Subcutaneous adipose tissue (tissue), 4 donors: ENCODE data around the gene NLGN3. TPM values are rescaled to one million over a fixed set of nuclear protein-coding genes. Genes with fewer than 3 reads are reported as not detected.

ENCODE experiments used
- total RNA-seq, 4 donors: library from RNA; depleted of rRNA; stranded (reverse); fragments of >200 nt; gene quantifications; one replicate each; pipeline ENCODE4 v1.1.0, GENCODE V29; 2016
- TF ChIP-seq, protein P1 (sequence below): fragments of 450-650 bp; IDR thresholded peaks from one replicate; pipeline ENCODE4 v1.5.1; 2016; ENCODE audit warnings: low read depth, mild to moderate bottlenecking, control low read depth, antibody characterized with exemption, moderate library complexity

The NLGN3 gene
- total RNA-seq, 4 donors from 2014 or later: 0.17 to 0.57 (median 0.22) TPM; not detected in 1

DNA sequence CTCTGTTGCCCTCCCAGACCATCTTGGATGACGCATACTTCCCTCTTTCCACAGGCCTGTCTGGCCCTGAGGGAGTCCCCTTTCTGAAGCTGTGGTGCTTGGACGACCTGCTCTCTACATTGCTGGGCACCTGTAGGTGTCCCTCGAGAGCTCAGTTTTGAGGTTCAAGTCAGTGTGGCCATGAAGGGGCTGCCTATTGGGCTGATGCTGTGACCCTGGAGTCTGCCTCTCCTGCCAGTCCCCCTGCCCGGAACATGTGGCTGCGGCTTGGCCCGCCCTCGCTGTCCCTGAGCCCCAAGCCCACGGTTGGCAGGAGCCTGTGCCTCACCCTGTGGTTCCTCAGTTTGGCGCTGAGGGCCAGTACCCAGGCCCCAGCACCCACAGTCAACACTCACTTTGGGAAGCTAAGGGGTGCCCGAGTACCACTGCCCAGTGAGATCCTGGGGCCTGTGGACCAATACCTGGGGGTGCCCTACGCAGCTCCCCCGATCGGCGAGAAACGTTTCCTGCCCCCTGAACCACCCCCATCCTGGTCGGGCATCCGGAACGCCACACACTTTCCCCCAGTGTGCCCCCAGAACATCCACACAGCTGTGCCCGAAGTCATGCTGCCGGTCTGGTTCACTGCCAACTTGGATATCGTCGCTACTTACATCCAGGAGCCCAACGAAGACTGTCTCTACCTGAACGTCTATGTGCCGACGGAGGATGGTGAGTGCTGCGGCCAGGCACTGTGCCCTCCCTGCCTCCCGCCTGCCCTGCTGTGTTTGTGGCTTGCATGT lies 3.0 kb downstream of the NLGN3 start:
- TF ChIP-seq, protein P1, sequence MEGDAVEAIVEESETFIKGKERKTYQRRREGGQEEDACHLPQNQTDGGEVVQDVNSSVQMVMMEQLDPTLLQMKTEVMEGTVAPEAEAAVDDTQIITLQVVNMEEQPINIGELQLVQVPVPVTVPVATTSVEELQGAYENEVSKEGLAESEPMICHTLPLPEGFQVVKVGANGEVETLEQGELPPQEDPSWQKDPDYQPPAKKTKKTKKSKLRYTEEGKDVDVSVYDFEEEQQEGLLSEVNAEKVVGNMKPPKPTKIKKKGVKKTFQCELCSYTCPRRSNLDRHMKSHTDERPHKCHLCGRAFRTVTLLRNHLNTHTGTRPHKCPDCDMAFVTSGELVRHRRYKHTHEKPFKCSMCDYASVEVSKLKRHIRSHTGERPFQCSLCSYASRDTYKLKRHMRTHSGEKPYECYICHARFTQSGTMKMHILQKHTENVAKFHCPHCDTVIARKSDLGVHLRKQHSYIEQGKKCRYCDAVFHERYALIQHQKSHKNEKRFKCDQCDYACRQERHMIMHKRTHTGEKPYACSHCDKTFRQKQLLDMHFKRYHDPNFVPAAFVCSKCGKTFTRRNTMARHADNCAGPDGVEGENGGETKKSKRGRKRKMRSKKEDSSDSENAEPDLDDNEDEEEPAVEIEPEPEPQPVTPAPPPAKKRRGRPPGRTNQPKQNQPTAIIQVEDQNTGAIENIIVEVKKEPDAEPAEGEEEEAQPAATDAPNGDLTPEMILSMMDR: no peak

DNA sequence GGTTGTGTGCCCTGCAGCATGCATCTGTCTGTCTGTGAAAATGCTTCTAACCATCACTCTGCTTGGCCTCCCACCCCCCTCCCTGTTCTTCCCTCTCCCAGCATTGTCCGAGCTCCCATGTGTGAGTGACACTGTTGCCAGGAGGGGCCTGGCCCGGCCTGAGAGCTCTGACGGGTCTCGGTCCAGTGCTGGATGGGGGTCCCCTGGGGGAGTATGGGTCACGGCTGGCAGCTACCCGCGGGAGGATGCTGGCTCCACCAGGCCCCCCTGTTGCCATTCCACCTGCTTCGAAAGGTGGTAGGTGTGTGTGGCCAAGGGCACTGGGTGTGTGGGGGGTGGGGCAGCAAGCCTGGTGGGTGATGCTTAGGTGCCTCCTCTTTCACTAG lies 3.6 kb downstream of the NLGN3 start:
- TF ChIP-seq, protein P1: no peak

DNA sequence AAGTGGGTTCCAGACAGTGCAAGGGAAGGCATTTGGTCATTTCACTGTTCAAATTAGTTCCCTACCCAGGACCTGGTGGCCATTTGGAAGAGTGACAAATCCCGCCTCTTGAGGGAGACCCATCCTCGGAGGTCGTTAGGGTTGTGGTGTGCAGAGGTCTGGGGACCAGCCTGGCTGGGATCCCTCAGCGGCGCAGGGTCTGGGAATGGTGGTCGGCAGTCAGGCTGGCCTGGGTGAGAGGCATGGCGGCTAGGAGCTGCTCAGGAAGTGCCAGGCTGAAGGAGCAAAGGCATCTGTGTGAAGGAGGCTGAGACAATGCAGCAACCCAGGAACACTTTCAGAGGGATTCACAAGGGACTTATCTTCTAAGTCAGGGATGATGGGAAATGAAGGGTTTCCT lies 6.7 kb downstream of the NLGN3 start:
- TF ChIP-seq, protein P1: no peak

DNA sequence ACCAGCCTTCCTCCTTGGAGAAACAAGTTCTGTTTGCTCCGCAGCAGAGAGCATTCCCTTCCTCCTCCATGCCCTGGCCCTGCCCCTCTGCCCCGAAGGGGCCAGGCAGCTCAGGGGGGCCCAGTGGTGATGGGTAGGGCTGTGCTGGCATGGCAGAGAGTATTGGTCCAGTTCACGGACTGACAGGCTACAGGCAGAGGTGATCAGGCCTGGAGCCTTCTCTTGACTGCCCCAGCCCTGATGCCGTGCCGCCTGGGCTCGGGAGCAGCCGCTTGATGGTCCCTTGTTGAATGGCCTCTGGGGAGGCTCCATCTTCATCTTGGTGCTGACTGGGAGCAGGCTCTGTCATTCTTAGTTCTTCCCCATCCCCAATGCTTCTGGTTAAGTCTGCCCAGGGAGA lies 9.6 kb downstream of the NLGN3 start:
- TF ChIP-seq, protein P1: no peak

DNA sequence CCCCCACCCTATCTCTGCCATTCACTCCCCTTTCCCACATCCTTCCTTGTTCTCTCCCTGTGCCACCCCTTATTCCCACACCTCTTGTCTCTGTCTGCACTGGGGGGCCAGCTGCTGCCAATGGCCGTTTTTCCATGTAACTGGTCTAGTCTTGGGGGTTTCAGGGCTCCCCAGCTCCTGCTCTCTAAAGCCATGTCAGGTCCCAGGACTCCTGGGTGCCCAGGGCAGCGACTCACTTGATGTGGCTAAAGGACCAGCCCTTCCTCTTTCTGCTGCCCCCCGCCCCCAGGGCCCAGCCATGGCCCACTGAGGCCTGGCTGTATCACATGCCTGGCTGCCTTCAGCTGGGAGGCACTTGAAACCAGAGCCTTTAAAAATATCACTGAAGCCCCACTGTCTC lies 10.0 kb downstream of the NLGN3 start:
- TF ChIP-seq, protein P1: no peak

DNA sequence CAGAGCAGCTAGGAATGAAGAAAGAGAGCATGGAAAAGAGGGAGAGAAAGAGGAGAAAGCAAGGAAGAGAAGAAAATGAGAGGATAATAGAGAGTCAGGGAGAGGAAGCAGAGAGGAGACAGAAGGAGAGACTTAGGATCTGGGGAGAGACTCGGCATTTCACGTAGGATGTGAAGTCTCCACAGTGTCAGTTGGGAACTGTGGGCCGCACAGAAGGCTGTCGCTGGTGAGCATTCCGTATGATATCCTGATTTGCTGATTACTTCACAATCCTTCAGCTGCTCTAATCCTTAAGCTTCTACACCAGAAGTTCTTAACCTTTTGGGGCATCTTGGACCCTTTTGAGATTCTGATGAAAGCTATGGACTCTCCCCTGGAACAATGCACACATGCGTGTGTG lies 14.0 kb downstream of the NLGN3 start:
- TF ChIP-seq, protein P1: no peak

DNA sequence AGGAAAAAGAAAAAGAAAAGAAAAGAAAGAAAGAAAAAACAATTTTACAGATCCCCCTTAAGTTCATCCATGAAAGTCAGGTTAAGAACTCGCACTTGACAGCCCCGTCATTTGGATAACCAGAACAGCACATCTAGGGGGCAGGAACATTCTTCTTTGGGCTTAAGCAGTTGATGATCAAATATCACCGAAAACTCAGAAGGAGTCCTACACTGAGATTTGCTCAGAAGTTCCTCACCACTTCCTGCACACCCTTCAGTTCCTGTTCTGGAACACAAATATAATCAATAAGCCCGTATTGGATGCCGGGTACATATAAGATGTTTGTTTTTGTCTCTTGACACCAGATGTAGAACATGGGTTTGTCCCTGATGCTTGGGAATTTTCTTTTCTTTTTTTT lies 14.7 kb downstream of the NLGN3 start:
- TF ChIP-seq, protein P1: no peak
